Vagina (tissue), 2 donors: ENCODE data around the gene TMPRSS3. TPM values are rescaled to one million over a fixed set of nuclear protein-coding genes. Genes with fewer than 3 reads are reported as not detected.

Experiments
- DNase-seq, 2 donors: peaks; one replicate each; pipeline ENCODE4 v3.0.0-alpha.2; 2017; ENCODE audit errors: extremely low spot score in 2 of 2
- H3K27ac ChIP-seq: fragments of 200-600 bp; sonication (generic); one replicate; pipeline ENCODE4 v1.5.1; 2019
- H3K27me3 ChIP-seq: fragments of 200-600 bp; sonication (generic); one replicate; pipeline ENCODE4 v1.5.1; 2019
- H3K36me3 ChIP-seq, 2 donors: fragments of 200-600 bp; sonication (generic); one replicate each; pipeline ENCODE4 v1.5.1; 2017 to 2019
- H3K4me1 ChIP-seq: fragments of 200-600 bp; sonication (generic); one replicate; pipeline ENCODE4 v1.5.1; 2019
- H3K4me3 ChIP-seq, 2 donors: fragments of 200-600 bp; sonication (generic); 1 replicate in 1 of 2; 2 replicates in 1 of 2; pipeline ENCODE4 v1.5.1; 2016 to 2019
- H3K9me3 ChIP-seq: fragments of 200-600 bp; sonication (generic); one replicate; pipeline ENCODE4 v1.5.1; 2019
- CTCF ChIP-seq, 3 experiments: fragments of 450-650 bp in 2 of 3; fragments of 200-600 bp in 1 of 3; sonication (generic) in 1 of 3; IDR thresholded peaks; one replicate each; pipeline ENCODE4 v1.5.1; 2017 to 2019; ENCODE audit warnings: antibody characterized with exemption in 3 of 3, mild to moderate bottlenecking in 2 of 3, moderate library complexity in 2 of 3
- POLR2A ChIP-seq, 2 donors: fragments of 450-650 bp; IDR thresholded peaks; one replicate each; pipeline ENCODE4 v1.6.1; 2017; ENCODE audit warnings: antibody characterized with exemption in 2 of 2, mild to moderate bottlenecking in 2 of 2, moderate library complexity in 2 of 2
- POLR2AphosphoS5 ChIP-seq, 2 donors: sonication (generic); formaldehyde crosslinking; IDR thresholded peaks; one replicate each; pipeline ENCODE4 v1.9.0; 2017; ENCODE audit warnings: antibody characterized with exemption in 2 of 2, mild to moderate bottlenecking in 2 of 2, low read depth in 1 of 2; ENCODE audit not compliant: insufficient read depth in 1 of 2
- intact Hi-C: fragments of 100-400 bp; cut with DNase I; formaldehyde crosslinking; loops from one replicate; pipeline ENCODE4 v1.15.1; 2023
- total RNA-seq: library from RNA; depleted of rRNA; stranded (reverse); fragments of >200 nt; gene quantifications from one replicate; pipeline ENCODE4 v1.2.3, GENCODE V29; 2016

TMPRSS3 gene
- total RNA-seq, 1 donor from 2014 or later, result 0.25 TPM

GRCh38 chr21:42353623-42354022, 42.2 kb downstream of the TMPRSS3 start:
- Histone ChIP-seq H3K27ac (no peak overlapping the region), H3K36me3 (no peaks in the 10 kb centered on the region), H3K4me3 (no peak overlapping the region), H3K27me3 (no peaks in the 10 kb centered on the region), H3K4me1 (no peaks in the 10 kb centered on the region), H3K9me3 (no peaks in the 10 kb centered on the region)
- no peak for DNase-seq
- intact Hi-C loops, result no loop called here
- no peak for TF ChIP-seq CTCF (IDR thresholded peaks at IDR 0.05)
- TF ChIP-seq POLR2AphosphoS5 (IDR thresholded peaks at IDR 0.05; ENCODE audit: insufficient read depth in 1 of 2, low read depth in 1 of 2), result no peak
- no peak for TF ChIP-seq POLR2A (IDR thresholded peaks at IDR 0.05)

GRCh38 chr21:42352441-42353095, 43.3 kb downstream of the TMPRSS3 start:
- no peaks in the 10 kb centered on the region for H3K9me3 ChIP-seq
- DNase-seq, result no peak

GRCh38 chr21:42351626-42352440, 44.0 kb downstream of the TMPRSS3 start:
- DNase-seq, result peak in 1 of 2 donors; percentile 61
- TF ChIP-seq POLR2A (IDR thresholded peaks at IDR 0.05) (no peak), POLR2AphosphoS5 (IDR thresholded peaks at IDR 0.05; ENCODE audit: insufficient read depth in 1 of 2, low read depth in 1 of 2) (no peak), CTCF (IDR thresholded peaks at IDR 0.05) (no peak)
- intact Hi-C loops, result no loop called here
- H3K4me1 ChIP-seq, result no peaks in the 10 kb centered on the region
- H3K27ac ChIP-seq, result no peak overlapping the region
- H3K9me3 ChIP-seq, result no peaks in the 10 kb centered on the region
- H3K27me3 ChIP-seq, result no peaks in the 10 kb centered on the region
- H3K4me3 ChIP-seq, result no peak overlapping the region
- no peaks in the 10 kb centered on the region for H3K36me3 ChIP-seq

More at GRCh38 chr21:42352441-42353095, 43.3 kb downstream of the TMPRSS3 start:
- intact Hi-C loops, result no loop called here
- no peak for TF ChIP-seq CTCF (IDR thresholded peaks at IDR 0.05)
- no peak for TF ChIP-seq POLR2AphosphoS5 (IDR thresholded peaks at IDR 0.05; ENCODE audit: insufficient read depth in 1 of 2, low read depth in 1 of 2)
- TF ChIP-seq POLR2A (IDR thresholded peaks at IDR 0.05), result no peak
- H3K4me1 ChIP-seq, result no peaks in the 10 kb centered on the region
- H3K36me3 ChIP-seq, result no peaks in the 10 kb centered on the region
- H3K4me3 ChIP-seq, result no peak overlapping the region
- H3K27ac ChIP-seq, result no peak overlapping the region
- H3K27me3 ChIP-seq, result no peaks in the 10 kb centered on the region

- no peak within 1 kb of the TSS for H3K4me3 ChIP-seq
- H3K36me3 ChIP-seq, result no peaks in the 10 kb centered on the region
- no peaks in the 10 kb centered on the region for H3K4me1 ChIP-seq
- no peak for TF ChIP-seq CTCF (IDR thresholded peaks at IDR 0.05)
- no peak for TF ChIP-seq POLR2AphosphoS5 (IDR thresholded peaks at IDR 0.05; ENCODE audit: insufficient read depth in 1 of 2, low read depth in 1 of 2)
- no peak for TF ChIP-seq POLR2A (IDR thresholded peaks at IDR 0.05)
- peak in 1 of 2 donors; percentile 96 for DNase-seq
- H3K27ac ChIP-seq, result no peak within 1 kb of the TSS
- intact Hi-C loops, result no loop called here
- H3K27me3 ChIP-seq, result no peaks in the 10 kb centered on the region
- no peaks in the 10 kb centered on the region for H3K9me3 ChIP-seq
Measured at GRCh38 chr21:42350927-42351426, 44.9 kb downstream of the TMPRSS3 start, which contains the start of gene TFF2. TSS of gene TFF2 (minus strand) at chr21:42350994. CDS start at chr21:42350957, 37 bp downstream.
